RWPE1 (cell line): ENCODE results near the gene ADAMTS16.

Experiments
- CTCF ChIA-PET: fragments of 350-600 bp; sonication (Branson Sonifier 250); formaldehyde crosslinking; extraction: SDS; loops from one replicate; lab custom pipeline; 2021; lab: Yijun Ruan, JAX
- POLR2A ChIA-PET: fragments of 400-600 bp; formaldehyde crosslinking; extraction: SDS; loops from one replicate; lab custom pipeline; 2020; ENCODE audit warnings: antibody characterized with exemption; ENCODE audit not compliant: low non-redundant PET; lab: Yijun Ruan, JAX
- DNase-seq: peaks from one replicate; pipeline ENCODE4 v3.0.0; 2012; ENCODE audit warnings: low spot score
- H3K27ac ChIP-seq: fragments of 450-650 bp; 2 replicates; pipeline ENCODE4 v1.5.1; 2017
- TF ChIP-seq, protein P1 (sequence below): fragments of 450-650 bp; conservative IDR thresholded peaks from 2 replicates; pipeline ENCODE4 v1.5.1; 2017; ENCODE audit warnings: low read depth, mild to moderate bottlenecking

ADAMTS16 gene, protein sequence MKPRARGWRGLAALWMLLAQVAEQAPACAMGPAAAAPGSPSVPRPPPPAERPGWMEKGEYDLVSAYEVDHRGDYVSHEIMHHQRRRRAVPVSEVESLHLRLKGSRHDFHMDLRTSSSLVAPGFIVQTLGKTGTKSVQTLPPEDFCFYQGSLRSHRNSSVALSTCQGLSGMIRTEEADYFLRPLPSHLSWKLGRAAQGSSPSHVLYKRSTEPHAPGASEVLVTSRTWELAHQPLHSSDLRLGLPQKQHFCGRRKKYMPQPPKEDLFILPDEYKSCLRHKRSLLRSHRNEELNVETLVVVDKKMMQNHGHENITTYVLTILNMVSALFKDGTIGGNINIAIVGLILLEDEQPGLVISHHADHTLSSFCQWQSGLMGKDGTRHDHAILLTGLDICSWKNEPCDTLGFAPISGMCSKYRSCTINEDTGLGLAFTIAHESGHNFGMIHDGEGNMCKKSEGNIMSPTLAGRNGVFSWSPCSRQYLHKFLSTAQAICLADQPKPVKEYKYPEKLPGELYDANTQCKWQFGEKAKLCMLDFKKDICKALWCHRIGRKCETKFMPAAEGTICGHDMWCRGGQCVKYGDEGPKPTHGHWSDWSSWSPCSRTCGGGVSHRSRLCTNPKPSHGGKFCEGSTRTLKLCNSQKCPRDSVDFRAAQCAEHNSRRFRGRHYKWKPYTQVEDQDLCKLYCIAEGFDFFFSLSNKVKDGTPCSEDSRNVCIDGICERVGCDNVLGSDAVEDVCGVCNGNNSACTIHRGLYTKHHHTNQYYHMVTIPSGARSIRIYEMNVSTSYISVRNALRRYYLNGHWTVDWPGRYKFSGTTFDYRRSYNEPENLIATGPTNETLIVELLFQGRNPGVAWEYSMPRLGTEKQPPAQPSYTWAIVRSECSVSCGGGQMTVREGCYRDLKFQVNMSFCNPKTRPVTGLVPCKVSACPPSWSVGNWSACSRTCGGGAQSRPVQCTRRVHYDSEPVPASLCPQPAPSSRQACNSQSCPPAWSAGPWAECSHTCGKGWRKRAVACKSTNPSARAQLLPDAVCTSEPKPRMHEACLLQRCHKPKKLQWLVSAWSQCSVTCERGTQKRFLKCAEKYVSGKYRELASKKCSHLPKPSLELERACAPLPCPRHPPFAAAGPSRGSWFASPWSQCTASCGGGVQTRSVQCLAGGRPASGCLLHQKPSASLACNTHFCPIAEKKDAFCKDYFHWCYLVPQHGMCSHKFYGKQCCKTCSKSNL

DNA sequence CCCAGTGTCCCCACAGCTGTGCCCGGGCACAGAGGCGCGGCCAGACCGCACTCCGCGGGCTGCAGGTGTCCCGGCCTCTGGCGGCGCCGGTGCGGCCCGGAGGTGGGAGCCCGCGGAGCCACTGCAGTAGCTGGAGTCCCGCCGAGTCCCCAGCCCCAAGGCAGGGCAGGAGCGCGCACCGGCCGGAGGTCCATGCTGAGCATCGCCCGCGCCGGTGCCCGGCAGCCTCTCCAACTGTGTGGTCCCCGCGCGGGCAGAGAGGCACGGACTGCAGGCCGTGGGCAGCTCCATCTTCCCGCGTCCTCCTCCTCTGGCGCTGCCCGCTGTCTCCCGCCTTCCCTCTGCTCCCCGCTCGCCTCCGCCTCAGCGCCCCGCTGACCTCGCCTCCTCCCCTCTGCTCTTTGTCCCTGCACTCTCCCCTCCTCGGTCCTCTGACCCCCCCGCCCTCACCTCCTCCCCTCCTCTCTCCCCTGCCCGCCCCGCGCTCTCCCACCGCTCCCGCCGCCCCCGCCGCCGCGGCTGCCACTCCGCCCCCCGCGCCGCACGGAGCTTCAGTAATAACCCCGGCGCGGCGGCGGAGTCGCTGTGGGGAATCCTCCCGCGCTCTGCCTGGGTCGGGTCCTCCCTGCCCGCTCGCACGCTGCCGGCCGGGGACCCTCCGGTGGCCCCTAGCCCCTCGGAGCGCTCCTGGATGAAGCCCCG, at the start of gene ADAMTS16:
Gene ADAMTS16 (plus strand): TSS at position 554 of the 702 bp plus-strand sequence. CDS start 138 bp downstream, at position 692.
- ChIA-PET POLR2A (no interaction called here), CTCF (interaction anchor here (0.6 to 1.5 kb wide), 3 partner anchors 198 to 1357 kb away, joined by 3 to 8 read pairs (median 3); no protein-coding TSS in a partner anchor)
- TF ChIP-seq, protein P1, sequence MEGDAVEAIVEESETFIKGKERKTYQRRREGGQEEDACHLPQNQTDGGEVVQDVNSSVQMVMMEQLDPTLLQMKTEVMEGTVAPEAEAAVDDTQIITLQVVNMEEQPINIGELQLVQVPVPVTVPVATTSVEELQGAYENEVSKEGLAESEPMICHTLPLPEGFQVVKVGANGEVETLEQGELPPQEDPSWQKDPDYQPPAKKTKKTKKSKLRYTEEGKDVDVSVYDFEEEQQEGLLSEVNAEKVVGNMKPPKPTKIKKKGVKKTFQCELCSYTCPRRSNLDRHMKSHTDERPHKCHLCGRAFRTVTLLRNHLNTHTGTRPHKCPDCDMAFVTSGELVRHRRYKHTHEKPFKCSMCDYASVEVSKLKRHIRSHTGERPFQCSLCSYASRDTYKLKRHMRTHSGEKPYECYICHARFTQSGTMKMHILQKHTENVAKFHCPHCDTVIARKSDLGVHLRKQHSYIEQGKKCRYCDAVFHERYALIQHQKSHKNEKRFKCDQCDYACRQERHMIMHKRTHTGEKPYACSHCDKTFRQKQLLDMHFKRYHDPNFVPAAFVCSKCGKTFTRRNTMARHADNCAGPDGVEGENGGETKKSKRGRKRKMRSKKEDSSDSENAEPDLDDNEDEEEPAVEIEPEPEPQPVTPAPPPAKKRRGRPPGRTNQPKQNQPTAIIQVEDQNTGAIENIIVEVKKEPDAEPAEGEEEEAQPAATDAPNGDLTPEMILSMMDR: no peak
- H3K27ac ChIP-seq: no peak within 1 kb of the TSS
- no peak for DNase-seq

DNA sequence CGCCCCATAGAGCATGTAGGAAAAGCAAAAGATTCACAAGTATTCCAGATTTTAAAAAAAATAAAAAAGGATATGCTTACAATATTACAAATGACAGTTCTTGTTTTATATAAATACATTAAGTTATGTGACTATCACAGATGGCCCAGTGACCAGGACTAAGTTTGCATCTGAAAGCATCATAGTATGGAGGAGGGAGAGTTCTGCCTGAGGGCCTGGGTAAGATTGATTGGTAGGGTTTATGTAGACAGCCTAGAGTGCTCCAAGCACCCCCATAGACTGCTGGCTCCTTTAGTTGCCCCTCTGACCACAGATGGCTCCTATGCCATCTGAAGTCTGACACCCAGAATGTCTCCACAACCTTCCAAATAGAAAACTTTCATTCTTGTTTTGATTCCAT, 48.0 kb upstream of the ADAMTS16 start:
- CTCF ChIA-PET: no interaction called here
- POLR2A ChIA-PET: no interaction called here
- TF ChIP-seq, protein P1: no peak
- DNase-seq: no peak
- no peak overlapping the region for H3K27ac ChIP-seq

DNA sequence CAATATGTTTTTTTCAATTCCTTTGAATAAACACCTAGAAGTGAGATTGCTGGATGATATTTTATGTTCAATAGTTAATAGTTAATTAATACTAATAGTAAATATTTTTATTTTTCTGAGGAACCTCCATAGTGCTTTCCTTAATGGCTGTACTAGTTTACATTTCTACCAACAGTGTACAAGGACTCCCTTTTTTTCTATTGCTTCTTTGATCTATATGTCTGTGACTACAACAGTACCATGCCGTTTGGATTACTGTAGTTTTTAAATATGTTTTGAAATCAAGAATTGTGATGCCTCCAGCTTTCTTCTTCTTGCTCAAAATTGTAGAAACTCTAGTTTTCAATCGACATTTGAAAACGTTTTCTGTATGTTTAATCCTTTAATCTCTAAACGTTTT, 39.5 kb upstream of the ADAMTS16 start:
- TF ChIP-seq, protein P1: no peak
- ChIA-PET CTCF (no interaction called here), POLR2A (no interaction called here)
- DNase-seq: no peak
- H3K27ac ChIP-seq: no peak overlapping the region

DNA sequence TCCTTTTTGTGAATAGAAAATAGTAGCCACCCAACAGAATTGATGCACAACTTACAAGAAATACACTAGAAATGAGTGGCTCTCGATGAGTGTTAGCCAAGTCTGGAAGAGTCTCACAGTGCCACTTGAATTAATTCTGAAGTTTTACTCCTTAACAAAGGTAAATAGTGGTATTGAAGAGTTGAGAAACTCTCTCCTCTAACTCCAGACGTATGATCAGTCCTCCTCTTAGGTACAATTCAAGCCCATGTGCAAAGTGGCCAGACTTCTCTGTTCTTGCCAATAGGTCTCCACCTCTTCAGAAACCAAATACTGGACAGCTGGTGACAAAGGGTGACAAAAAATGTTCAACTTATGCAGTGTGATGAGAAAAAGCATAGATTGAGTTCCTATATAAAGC, 38.5 kb upstream of the ADAMTS16 start:
- no peak overlapping the region for H3K27ac ChIP-seq
- ChIA-PET CTCF (no interaction called here), POLR2A (no interaction called here)
- TF ChIP-seq, protein P1: no peak
- no peak for DNase-seq

DNA sequence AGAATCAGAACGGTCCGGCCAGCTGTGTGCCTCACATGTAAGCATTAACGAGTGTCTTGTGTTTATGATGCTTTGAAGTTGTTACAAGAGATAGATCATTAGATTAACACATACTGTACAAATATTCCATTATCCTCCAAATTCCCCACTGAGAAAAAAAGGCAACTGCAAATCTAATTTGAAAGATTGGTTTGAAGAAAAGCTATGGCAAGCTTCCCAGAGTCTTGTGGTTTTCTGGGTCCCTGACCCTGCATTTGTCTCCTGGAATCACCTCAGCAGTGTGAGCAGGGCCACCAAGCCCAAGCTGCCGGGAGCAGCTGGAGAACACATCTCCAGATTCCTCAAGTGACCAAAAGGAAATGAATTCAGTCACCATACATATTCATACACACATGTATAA, 36.9 kb upstream of the ADAMTS16 start:
- H3K27ac ChIP-seq: no peak overlapping the region
- TF ChIP-seq, protein P1: no peak
- POLR2A ChIA-PET: no interaction called here
- no peak for DNase-seq
- CTCF ChIA-PET: no interaction called here
